Adrenal gland (tissue), 19 donors: ENCODE results near the gene CTCF. TPM values are rescaled to one million over a fixed set of nuclear protein-coding genes. Genes with fewer than 3 reads are reported as not detected.
A peak's percentile ranks its signal among the peaks of the same experiment; 100 is the strongest.
"Not testable (repeated sequence)": the region's sequence is repeated elsewhere in the genome, so short reads cannot be mapped to it uniquely, and the experiment has no call there.

Experiments
- DNase-seq, 7 donors: peaks; one replicate each; pipeline ENCODE4 v3.0.0-alpha.2; 2019 to 2020
- H3K27ac ChIP-seq, 5 donors: fragments of 200-600 bp; sonication (generic) in 4 of 5; 1 replicate in 3 of 5; 2 replicates in 2 of 5; pipeline versions ENCODE4 v1.5.1 to v1.8.0; 2016 to 2020; ENCODE audit warnings: mild to moderate bottlenecking in 1 of 5
- H3K27me3 ChIP-seq: fragments of 200-600 bp; 2 replicates; pipeline ENCODE4 v1.8.0; 2021
- H3K36me3 ChIP-seq, 2 donors: fragments of 200-600 bp; replicated peaks in 1 of 2; 1 replicate in 1 of 2; 2 replicates in 1 of 2; pipeline versions ENCODE4 v1.5.1 to v1.8.0; 2018 to 2022
- H3K4me1 ChIP-seq, 2 donors: fragments of 200-600 bp; replicated peaks in 1 of 2; 1 replicate in 1 of 2; 2 replicates in 1 of 2; pipeline versions ENCODE4 v1.5.1 to v1.8.0; 2018 to 2021
- H3K4me3 ChIP-seq, 4 donors: fragments of 200-600 bp; sonication (generic) in 3 of 4; one replicate each; pipeline ENCODE4 v1.5.1; 2016 to 2018
- H3K9me3 ChIP-seq, 3 donors: fragments of 200-600 bp; sonication (generic) in 1 of 3; replicated peaks in 1 of 3; 1 replicate in 2 of 3; 2 replicates in 1 of 3; pipeline versions ENCODE4 v1.5.1 to v1.8.0; 2016 to 2021
- CTCF ChIP-seq, 6 experiments: fragments of 450-650 bp in 4 of 6; fragments of 200-600 bp in 2 of 6; sonication (generic) in 1 of 6; IDR thresholded peaks; 1 replicate in 5 of 6; 2 replicates in 1 of 6; pipeline versions ENCODE4 v1.5.1 to v1.8.0; 2016 to 2021; ENCODE audit warnings: antibody characterized with exemption in 6 of 6, mild to moderate bottlenecking in 2 of 6, moderate library complexity in 1 of 6
- POLR2A ChIP-seq, 2 donors: fragments of 450-650 bp; IDR thresholded peaks; one replicate each; pipeline ENCODE4 v1.6.1; 2017; ENCODE audit warnings: antibody characterized with exemption in 2 of 2, mild to moderate bottlenecking in 2 of 2, moderate library complexity in 1 of 2
- WGBS, 4 donors: extraction: QIAGEN DNeasy Blood & Tissue Kit in 2 of 4; methylation state at CpG; one replicate each; pipeline versions ENCODE4 v1.1.5 to v1.1.7; 2013 to 2017; 5-methylcytosine and 5-hydroxymethylcytosine counted together
- intact Hi-C, 2 donors: fragments of 100-400 bp; cut with DNase I; formaldehyde crosslinking; loops; one replicate each; pipeline versions ENCODE4 v1.14.1 to v1.15.0; 2022 to 2023
- long read RNA-seq, 10 donors: library from polyadenylated mRNA in 3 of 10; unstranded in 2 of 10; stranded (forward) in 1 of 10; transcript quantifications; one replicate each; pipeline ENCODE4 v2.0.0 and lab custom pipeline, GENCODE V29; 2021 to 2026
- polyA plus RNA-seq, 3 donors: library from polyadenylated mRNA; stranded (reverse); fragments of 200-250 nt in 2 of 3; fragments of 350-450 nt in 1 of 3; fragmentation: Illumina TruSeq in 1 of 3; extraction: RNeasy Lipid Tissue Mini Kit (QIAGEN cat#74804) in 1 of 3; gene quantifications; one replicate each; pipeline ENCODE4 v1.2.3, GENCODE V29; 2013 to 2014
- total RNA-seq, 9 donors: library from RNA; depleted of rRNA in 4 of 9; stranded (reverse); fragments of >200 nt in 4 of 9; fragments of 120-200 nt in 1 of 9; fragmentation: NEBNext Ultra II Directional in 1 of 9; extraction: Animal tissue kit (Norgen Biotek cat#: 25700) in 1 of 9; gene quantifications; one replicate each; pipeline versions ENCODE4 v1.1.0 to v1.2.4, GENCODE V29; 2013 to 2023
- donor health status: healthy with polysubstance abuse.
- donor health status: Bipolar disorder and iron deficiency.
- donor health status: DM: yes; HTN: yes; CAD: no.
- donor health status: DM: no; HTN: no; CAD: no.
- donor health status: DM: no; HTN: no; CAD: no.
- donor health status: DM: yes; HTN: yes; CAD: no.

Gene CTCF
- 10 to 100 TPM; 24.8 to 53.5 (median 30.7) TPM for total RNA-seq
- 10 to 100 TPM; 18.4 to 34.6 (median 27.4) TPM for polyA plus RNA-seq
- long read RNA-seq, donor 1, partial matches to known transcripts: 0 of 3 reads
- long read RNA-seq, donor 1, other reads (novel, unspliced or antisense): 0 of 3 reads
- long read RNA-seq, donor 2, partial matches to known transcripts: 0 of 2 reads
- long read RNA-seq, donor 2, other reads (novel, unspliced or antisense): 0 of 2 reads
- long read RNA-seq, donor 3, partial matches to known transcripts: 0 of 3 reads
- long read RNA-seq, donor 3, other reads (novel, unspliced or antisense): 0 of 3 reads
- long read RNA-seq, donor 4, partial matches to known transcripts: 1 of 2 reads
- long read RNA-seq, donor 4, other reads (novel, unspliced or antisense): 1 of 2 reads
- long read RNA-seq, donor 5, transcript CTCF-217 (12 exons, 3,706 nt): minor isoform, 6 of 55 reads
- long read RNA-seq, donor 5, transcript CTCF-201 (12 exons, 3,941 nt): major isoform, 44 of 55 reads
- long read RNA-seq, donor 5, partial matches to known transcripts: 4 of 55 reads
- long read RNA-seq, donor 5, other reads (novel, unspliced or antisense): 0 of 55 reads
- long read RNA-seq, donor 6, partial matches to known transcripts: 5 of 6 reads
- long read RNA-seq, donor 6, other reads (novel, unspliced or antisense): 1 of 6 reads
- long read RNA-seq, donor 7: 0 reads
- long read RNA-seq, donor 8, partial matches to known transcripts: 5 of 7 reads
- long read RNA-seq, donor 8, other reads (novel, unspliced or antisense): 0 of 7 reads
- long read RNA-seq, donor 9, partial matches to known transcripts: 6 of 9 reads
- long read RNA-seq, donor 9, other reads (novel, unspliced or antisense): 0 of 9 reads
- long read RNA-seq, donor 10, partial matches to known transcripts: 0 of 2 reads
- long read RNA-seq, donor 10, other reads (novel, unspliced or antisense): 0 of 2 reads

- DNase-seq: peak; percentile 78 to 88 (median 85)
- Histone ChIP-seq H3K4me1 (peaks cover 6 to 21% of the 10 kb centered on the region in 2 donors), H3K27ac (peak within 1 kb of the TSS; percentile 92 to 99 (median 99)), H3K36me3 (no peaks in the 10 kb centered on the region), H3K27me3 (no peaks in the 10 kb centered on the region), H3K4me3 (peak within 1 kb of the TSS; percentile 68 to 99 (median 90)), H3K9me3 (no peaks in the 10 kb centered on the region)
- 0 to 1% methylated on average over 50 to 62 of the region's 62 CpGs; no CpG with 5 or more reads in 2 of the 4 donors for WGBS, 4 donors
- TF ChIP-seq CTCF (IDR thresholded peaks at IDR 0.05) (peak in 3 of 6 experiments; percentile 62 to 84 (median 83)), POLR2A (IDR thresholded peaks at IDR 0.05) (peak; percentile 7 to 42)
- intact Hi-C loops: loop anchor here (5.0 kb wide), 1 partner anchor 100 kb away; the partner anchor contains the start of genes ACD (in 2 of the 2) and PARD6A (in 2 of the 2)
Observed at GRCh38 chr16:67562526-67562917, at the start of gene CTCF. CTCF (plus strand) TSS chr16:67562526; CDS start chr16:67610833, 48,307 bp downstream.

- WGBS, 4 donors: 80 to 100% (median 94%) methylated on average over 1 of the region's 1 CpG
- H3K27ac ChIP-seq, H3K4me1 ChIP-seq, DNase-seq, H3K36me3 ChIP-seq, H3K9me3 ChIP-seq, intact Hi-C loops, H3K27me3 ChIP-seq, H3K4me3 ChIP-seq: not testable (repeated sequence)
Observed at GRCh38 chr16:67513892-67514291, 48.4 kb upstream of the CTCF start.

- Histone ChIP-seq H3K4me1 (no peaks in the 10 kb centered on the region), H3K4me3 (no peak overlapping the region), H3K27ac (no peak overlapping the region), H3K27me3 (no peaks in the 10 kb centered on the region), H3K9me3 (no peaks in the 10 kb centered on the region), H3K36me3 (no peaks in the 10 kb centered on the region)
- TF ChIP-seq CTCF (IDR thresholded peaks at IDR 0.05) (peak; percentile 52 to 81 (median 75)), POLR2A (IDR thresholded peaks at IDR 0.05) (no peak)
- 6 to 10% (median 7%) methylated on average over 8 of the region's 8 CpGs for WGBS, 4 donors
- intact Hi-C loops: no loop called here
- peak; percentile 78 to 96 (median 89) for DNase-seq
Observed at GRCh38 chr16:67514382-67514828, 47.9 kb upstream of the CTCF start.

- no peak for TF ChIP-seq CTCF (IDR thresholded peaks at IDR 0.05)
- TF ChIP-seq POLR2A (IDR thresholded peaks at IDR 0.05): no peak
- WGBS, 4 donors: 70 to 78% (median 73%) methylated on average over 12 of the region's 12 CpGs
- H3K4me1 ChIP-seq: peaks cover 0 to 3% of the 10 kb centered on the region in 2 donors
- no peak overlapping the region for H3K27ac ChIP-seq
- H3K4me3 ChIP-seq: no peak overlapping the region
- no peaks in the 10 kb centered on the region for H3K9me3 ChIP-seq
- intact Hi-C loops: loop anchor here in 1 of 2 donors (5.0 kb wide), 1 partner anchor 34 kb away; the partner anchor contains the start of genes AGRP and ATP6V0D1
- H3K36me3 ChIP-seq: no peaks in the 10 kb centered on the region
- DNase-seq: no peak
- H3K27me3 ChIP-seq: no peaks in the 10 kb centered on the region
Observed at GRCh38 chr16:67516296-67517154, 45.8 kb upstream of the CTCF start.
